Measurements from ENCODE around the gene AGO1. TPM values are rescaled to one million over a fixed set of nuclear protein-coding genes. Genes with fewer than 3 reads are reported as not detected.
"Not testable (repeated sequence)": the region's sequence is repeated elsewhere in the genome, so short reads cannot be mapped to it uniquely, and the experiment has no call there.

The AGO1 gene
- polyA plus RNA-seq, 1 donor = 15.0 TPM

- H3K27me3 ChIP-seq (ENCODE audit: control insufficient read depth, insufficient read depth, low read length) = no peaks in the 10 kb centered on the region
- H3K4me1 ChIP-seq (ENCODE audit: control insufficient read depth, insufficient read depth, low read length) = no peaks in the 10 kb centered on the region
- H3K9me3 ChIP-seq (ENCODE audit: control insufficient read depth, low read depth, low read length) = no peaks in the 10 kb centered on the region
- H3K36me3 ChIP-seq (ENCODE audit: control insufficient read depth, insufficient read depth, low read length) = peaks cover 18% of the 10 kb centered on the region
- H3K27ac ChIP-seq (ENCODE audit: low read length) = no peak overlapping the region
- WGBS (ENCODE audit: insufficient coverage, low lambda C conversion rate) = no CpG with 5 or more reads among the region's 1 CpG
- no peak for DNase-seq
- no peak overlapping the region for H3K4me3 ChIP-seq (ENCODE audit: low read length)
Observed at GRCh38 chr1:35968396-35968795, 85.4 kb downstream of the AGO1 start.

GRCh38 chr1:35971601-35972000 is 88.6 kb downstream of the AGO1 start:
- H3K4me3 ChIP-seq (ENCODE audit: low read length) = no peak overlapping the region
- 100% methylated on average over 1 of the region's 2 CpGs for WGBS (ENCODE audit: insufficient coverage, low lambda C conversion rate)
- H3K36me3 ChIP-seq (ENCODE audit: control insufficient read depth, insufficient read depth, low read length) = peaks cover 20% of the 10 kb centered on the region
- H3K27ac ChIP-seq (ENCODE audit: low read length) = no peak overlapping the region
- H3K27me3 ChIP-seq (ENCODE audit: control insufficient read depth, insufficient read depth, low read length) = no peaks in the 10 kb centered on the region
- H3K9me3 ChIP-seq (ENCODE audit: control insufficient read depth, low read depth, low read length) = no peaks in the 10 kb centered on the region
- no peaks in the 10 kb centered on the region for H3K4me1 ChIP-seq (ENCODE audit: control insufficient read depth, insufficient read depth, low read length)
- DNase-seq = no peak

GRCh38 chr1:35972631-35973030 is 89.6 kb downstream of the AGO1 start:
- not testable (repeated sequence) for H3K27me3 ChIP-seq (ENCODE audit: control insufficient read depth, insufficient read depth, low read length); H3K27ac ChIP-seq (ENCODE audit: low read length); DNase-seq; H3K4me1 ChIP-seq (ENCODE audit: control insufficient read depth, insufficient read depth, low read length); H3K9me3 ChIP-seq (ENCODE audit: control insufficient read depth, low read depth, low read length); H3K4me3 ChIP-seq (ENCODE audit: low read length)
- WGBS (ENCODE audit: insufficient coverage, low lambda C conversion rate) = no CpG with 5 or more reads among the region's 3 CpGs
- peaks cover 17% of the 10 kb centered on the region for H3K36me3 ChIP-seq (ENCODE audit: control insufficient read depth, insufficient read depth, low read length)

GRCh38 chr1:35980090-35980489 is 97.1 kb downstream of the AGO1 start:
- Histone ChIP-seq H3K27ac (ENCODE audit: low read length) (no peak overlapping the region), H3K4me1 (ENCODE audit: control insufficient read depth, insufficient read depth, low read length) (no peaks in the 10 kb centered on the region), H3K4me3 (ENCODE audit: low read length) (no peak overlapping the region), H3K27me3 (ENCODE audit: control insufficient read depth, insufficient read depth, low read length) (no peaks in the 10 kb centered on the region), H3K36me3 (ENCODE audit: control insufficient read depth, insufficient read depth, low read length) (peaks cover 22% of the 10 kb centered on the region), H3K9me3 (ENCODE audit: control insufficient read depth, low read depth, low read length) (no peaks in the 10 kb centered on the region)
- DNase-seq = no peak

Other genes starting within 250 kb of the AGO1 start
- 59.1 TPM for gene PSMB2, start 241.7 kb upstream of the AGO1 start, polyA plus RNA-seq
- 6.7 TPM for gene C1orf216, start 164.3 kb upstream of the AGO1 start, polyA plus RNA-seq
- gene CLSPN, start 113.2 kb upstream of the AGO1 start, polyA plus RNA-seq = 6.2 TPM
- gene AGO4, start 75.2 kb upstream of the AGO1 start, polyA plus RNA-seq = 19.9 TPM
- gene AGO3, start 47.9 kb downstream of the AGO1 start, polyA plus RNA-seq = 9.9 TPM
- gene TEKT2, start 200.9 kb downstream of the AGO1 start, polyA plus RNA-seq = 1.7 TPM
- gene ADPRS, start 205.7 kb downstream of the AGO1 start, polyA plus RNA-seq = 35.0 TPM
- gene COL8A2, start 242.0 kb downstream of the AGO1 start, polyA plus RNA-seq = 1.8 TPM

Data from large intestine (tissue), 3 donors.